NK-92 (cell line): ENCODE measurements around the gene IL4R.
"Not testable (repeated sequence)": the region's sequence is repeated elsewhere in the genome, so short reads cannot be mapped to it uniquely, and the experiment has no call there.

Experiments used
- DNase-seq: peaks from one replicate; lab custom pipeline; 2025; ENCODE audit not compliant: unreplicated experiment; lab: John Stamatoyannopoulos, UW

The IL4R gene

GRCh38 chr16:27377666-27378485 is 64.1 kb downstream of the IL4R start:
- no peak for DNase-seq

DNA sequence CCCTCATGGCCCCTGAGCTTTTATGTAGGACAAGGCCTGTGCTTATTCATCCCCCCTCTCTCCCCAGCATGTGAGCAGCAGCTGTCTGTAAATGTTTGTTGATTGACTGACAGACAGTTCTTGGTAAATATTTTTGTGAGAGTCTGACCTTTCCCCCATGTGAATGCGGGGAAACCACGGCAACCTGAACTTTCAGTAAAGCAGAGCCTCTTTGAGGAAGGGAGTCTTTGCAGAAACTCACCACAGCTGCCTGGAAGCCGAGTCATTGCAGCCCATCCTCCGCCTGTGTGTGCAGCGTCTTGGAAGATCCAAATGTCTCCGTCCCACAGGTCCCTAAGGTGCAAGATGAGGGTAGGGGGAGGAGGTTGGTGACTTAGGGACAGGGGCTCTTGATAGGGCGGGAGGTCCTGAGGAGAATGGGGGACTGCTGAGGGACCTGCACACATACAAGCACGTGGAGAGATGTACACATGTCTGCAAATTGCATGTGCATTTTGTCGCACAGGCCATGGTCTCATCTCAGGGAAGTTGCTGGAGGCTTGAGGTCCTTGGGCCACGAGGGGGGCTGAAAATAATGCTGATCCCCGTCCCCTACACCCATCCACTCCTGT is 65.2 kb downstream of the IL4R start:
- no peak for DNase-seq

- DNase-seq, result no peak
Observed at GRCh38 chr16:27379919-27380318, 66.1 kb downstream of the IL4R start.

- no peak for DNase-seq
Observed at GRCh38 chr16:27381236-27381635, 67.5 kb downstream of the IL4R start.

DNA sequence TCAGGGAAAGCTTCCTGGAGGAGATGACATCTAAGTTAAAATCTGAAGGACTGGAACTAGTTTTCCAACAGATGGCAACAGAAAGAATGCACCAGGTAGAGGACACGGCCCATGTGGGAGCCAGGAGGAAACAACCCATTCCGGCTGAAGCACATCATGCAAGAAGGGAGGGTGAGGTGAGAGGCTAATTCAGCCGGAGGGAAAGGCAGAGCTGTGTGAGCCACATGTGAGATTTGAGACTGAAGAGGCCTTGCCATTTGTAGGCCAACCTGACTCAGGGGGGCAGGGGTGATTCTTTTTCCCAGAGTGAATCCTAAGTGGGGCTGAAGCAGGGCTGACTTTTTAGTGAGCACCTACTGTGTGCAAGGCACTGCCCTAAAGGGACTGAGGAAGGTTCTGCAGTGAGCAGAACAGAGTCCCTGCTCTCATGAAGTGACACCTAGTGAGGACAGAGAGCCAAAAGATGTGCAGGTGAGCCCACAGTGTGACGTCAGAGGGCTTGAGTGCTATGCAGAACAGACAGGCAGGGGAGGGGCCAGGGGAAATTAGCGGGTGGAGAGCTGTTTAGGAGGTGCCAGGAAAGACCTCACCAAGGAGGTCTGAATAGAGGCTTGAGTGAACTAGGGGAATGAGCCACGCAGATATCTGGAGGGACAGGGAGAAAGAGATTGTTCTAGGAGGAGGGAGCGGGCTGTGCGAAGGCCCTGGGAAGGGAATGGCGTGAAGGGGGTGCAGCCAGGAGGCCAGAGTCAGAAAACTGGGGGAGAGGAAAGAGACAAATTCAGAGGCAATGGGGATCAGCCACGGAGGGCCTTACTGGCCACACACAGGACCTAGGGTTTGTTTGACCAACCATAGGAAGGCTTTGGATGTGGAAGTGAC is 68.4 kb downstream of the IL4R start:
- DNase-seq, result no peak

DNA sequence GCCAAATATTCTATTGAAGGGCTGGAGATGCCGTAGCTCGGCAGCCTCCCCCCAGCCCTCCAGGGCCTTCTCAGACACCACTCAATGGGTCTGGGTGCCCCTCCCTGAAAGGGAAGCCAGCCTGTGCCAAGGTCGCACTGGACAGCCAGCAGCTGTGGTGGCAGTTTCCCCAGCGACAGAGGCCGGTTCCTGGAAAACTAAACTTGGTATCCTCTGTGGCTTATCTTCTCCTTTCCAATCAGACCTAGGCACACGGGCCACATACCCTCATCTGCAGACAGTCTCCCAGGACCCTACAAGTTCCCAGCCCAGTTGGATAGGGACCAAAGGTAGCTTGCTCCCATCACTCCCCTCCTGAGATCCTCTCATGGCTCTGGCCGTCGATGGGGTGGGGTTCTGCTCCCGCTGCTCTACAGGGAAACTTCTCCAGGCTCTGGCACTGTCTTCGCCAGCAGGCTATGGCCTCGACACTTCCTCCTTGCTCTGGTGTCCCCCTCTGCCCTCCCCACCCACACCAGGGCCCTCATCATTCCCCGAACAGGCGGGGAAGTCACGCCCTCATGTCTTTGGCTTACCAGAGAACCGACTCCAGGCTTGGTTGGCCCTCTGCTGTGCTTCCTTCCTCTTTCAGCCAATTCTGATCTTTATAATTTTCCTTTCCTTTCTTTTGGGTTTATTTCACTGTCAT is 69.9 kb downstream of the IL4R start:
- DNase-seq, result no peak

DNA sequence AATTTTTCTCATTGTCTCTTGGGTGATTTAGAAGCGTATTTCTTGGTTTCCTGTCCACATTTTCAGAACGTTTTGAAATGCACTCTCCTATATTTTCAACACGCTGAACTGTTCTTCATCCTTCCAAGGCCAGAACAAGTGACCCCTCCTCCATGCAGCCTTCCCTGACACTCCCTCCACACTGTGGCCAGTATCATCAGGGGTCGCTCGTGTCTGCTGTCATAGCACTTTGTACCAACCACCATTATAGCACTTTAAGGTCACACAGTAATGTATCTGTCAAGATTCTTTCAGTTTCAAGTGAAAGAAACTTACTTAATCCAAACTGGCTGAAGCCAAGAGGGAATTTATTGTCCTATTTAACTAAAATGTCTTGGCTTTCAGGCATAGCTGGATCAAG is 70.7 kb downstream of the IL4R start:
- DNase-seq, result no peak

DNA sequence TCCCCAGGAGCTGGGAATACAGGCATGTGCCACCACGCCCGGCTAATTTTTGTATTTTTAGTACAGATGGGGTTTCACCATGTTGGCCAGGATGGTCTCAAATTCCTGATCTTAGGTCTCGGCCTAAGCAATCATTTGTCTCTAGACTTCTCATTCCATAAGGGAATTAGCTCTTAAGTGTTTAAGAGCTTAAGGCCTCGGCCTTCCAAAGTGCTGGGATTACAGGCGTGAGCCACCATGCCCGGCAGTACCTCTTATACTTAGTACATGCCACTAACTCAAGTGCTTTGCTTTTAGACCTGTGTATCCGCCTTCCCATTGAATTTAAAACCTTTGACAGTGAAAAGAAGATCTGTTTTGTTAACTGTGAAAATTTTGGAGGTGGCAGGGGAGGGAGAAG is 71.6 kb downstream of the IL4R start:
- DNase-seq, result no peak

GRCh38 chr16:27386674-27387073 is 72.9 kb downstream of the IL4R start:
- DNase-seq, result no peak

- DNase-seq, result no peak
Observed at GRCh38 chr16:27387724-27388123, 74.0 kb downstream of the IL4R start.

DNA sequence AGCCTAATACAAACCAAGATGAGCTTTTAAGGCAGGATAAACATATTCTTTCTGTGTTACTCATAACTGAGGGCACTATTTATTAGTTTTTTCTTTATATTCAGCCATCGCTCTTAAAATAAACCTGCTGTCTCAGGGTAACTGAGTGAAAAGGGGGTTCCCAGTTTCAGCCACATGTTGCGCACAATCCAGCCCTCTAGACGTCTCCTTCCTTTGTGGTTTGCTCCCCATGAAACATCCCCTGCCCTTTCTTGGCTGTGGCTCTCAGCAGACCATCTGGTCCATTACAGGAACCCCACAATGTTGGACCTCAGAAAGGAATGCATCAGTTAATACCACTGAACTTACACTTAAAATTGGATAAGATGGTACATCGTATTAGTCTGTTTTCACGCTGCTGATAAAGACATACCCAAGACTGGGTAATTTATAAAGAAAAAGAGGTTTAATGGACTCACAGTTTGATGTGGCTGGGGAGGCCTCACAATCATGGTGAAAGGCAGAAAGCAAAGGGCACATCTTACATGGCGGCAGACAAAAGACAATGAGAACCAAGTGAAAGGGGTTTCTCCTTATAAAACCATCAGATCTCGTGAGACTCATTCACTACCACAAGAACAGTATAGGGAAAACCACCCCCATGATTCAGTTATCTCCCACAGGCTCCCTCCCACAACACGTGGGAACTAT is 75.6 kb downstream of the IL4R start:
- DNase-seq, result no peak

- no peak for DNase-seq
Observed at GRCh38 chr16:27390151-27390550, 76.4 kb downstream of the IL4R start.

- DNase-seq, result no peak
Observed at GRCh38 chr16:27392671-27393070, 78.9 kb downstream of the IL4R start.

GRCh38 chr16:27394516-27394915 is 80.7 kb downstream of the IL4R start:
- DNase-seq, result no peak

GRCh38 chr16:27398341-27398893 is 84.6 kb downstream of the IL4R start:
- DNase-seq, result not testable (repeated sequence)

DNA sequence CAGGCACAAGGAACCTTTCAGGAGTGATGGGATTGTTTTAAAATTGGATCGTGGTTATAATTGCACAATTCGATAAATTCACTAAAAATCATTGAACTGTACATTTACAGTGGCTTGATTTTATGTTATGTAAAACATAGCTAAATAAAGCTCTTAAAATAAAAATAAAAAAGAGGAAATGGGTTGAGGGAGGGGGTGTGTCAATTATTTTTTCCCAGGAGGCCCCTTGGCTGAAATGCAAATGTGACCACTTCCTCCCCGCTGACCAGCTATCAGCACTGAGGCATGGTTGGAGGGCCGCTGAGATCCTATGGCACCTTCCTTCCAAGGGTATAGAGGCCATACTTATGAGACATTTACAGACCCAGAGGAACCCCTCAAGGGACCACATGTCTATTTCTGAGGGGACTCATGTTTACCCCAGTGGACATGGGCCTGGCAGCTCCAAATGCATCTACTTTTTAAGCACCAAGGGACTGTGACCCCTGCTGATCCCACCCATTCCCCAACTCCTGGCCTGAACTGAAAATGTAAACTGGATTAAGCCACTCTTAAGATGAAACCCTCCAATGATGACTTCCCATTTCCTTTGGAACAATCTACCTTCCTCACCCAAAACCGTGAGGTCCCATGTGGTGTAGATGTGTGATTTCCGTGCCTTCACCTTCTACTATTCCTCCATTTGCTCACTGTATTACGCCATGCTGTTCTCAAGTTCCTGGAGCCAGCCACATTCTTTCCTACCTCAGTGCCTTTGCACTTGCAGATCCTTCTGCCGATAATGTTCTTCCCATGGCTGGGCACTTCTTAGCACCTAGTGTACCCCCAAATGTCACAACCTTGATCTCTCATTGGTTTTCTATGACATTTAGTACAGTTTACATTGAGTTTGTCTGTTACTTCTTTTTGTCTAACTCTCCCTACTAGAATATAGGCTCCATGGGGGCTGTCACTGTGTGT is 85.4 kb downstream of the IL4R start:
- DNase-seq, result no peak

DNA sequence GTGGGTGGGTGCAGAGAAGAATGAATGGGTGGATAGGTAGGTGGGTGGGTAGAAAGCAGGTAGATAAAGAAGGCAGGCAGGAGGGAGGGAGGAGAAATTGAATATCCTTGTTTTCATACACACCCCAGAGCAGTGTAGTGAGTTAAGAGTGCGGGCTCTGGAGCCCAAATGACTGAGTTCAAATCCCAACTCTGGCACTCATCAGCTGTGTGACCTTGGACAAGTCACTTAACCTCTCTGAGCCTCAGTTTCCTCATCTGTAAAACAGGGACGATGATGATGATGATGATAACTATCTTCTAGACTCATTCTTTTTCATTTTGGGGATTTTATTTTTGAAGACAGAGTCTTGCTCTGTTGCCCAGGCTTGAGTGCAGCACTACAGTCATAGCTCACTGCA is 86.2 kb downstream of the IL4R start:
- DNase-seq, result no peak

DNA sequence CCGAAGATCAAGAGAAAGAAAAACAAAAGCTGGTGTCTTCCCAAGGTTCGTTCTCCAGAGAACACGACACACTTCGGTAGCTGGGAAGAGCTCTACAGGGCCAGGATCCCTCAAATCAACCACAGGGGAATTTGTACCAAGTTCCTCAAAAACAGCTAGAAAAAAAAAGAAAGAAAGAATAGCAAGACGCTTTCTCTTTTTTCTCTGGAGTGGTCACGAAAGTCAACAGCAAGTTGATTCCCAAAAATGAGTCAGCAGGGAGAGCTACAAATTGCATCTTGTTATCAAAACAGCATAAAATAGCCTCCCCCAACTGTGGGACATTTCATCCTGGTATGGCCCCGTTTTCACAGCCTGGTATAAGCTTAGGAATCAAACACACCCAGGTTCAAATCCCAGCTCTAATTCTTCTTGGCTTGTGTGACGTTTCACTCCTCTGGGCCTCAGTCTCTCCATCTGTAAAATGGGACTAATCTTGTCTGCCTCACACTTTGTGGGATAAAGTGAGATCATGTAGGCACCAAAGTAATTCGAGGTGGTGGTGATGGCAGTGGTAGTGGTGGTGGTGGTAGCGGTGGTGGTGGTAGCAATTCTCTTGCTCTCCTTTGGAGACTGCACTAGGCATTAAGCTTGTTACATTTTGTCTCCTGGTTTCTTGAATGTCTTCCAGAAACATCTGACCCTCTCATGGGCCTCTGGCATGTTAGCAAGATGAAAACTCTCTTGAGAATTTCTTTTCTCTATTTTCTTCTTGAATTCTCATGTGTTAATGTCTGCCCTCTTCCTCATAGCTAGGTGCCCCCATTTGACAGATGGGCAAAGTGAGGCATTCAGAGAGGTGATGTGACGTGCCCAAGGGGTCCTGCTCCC is 87.2 kb downstream of the IL4R start:
- no peak for DNase-seq
